COR-L47 (cell line): ENCODE measurements around the gene GAPVD1.
"Not testable (repeated sequence)": the region's sequence is repeated elsewhere in the genome, so short reads cannot be mapped to it uniquely, and the experiment has no call there.

Source experiments
- DNase-seq: peaks from one replicate; lab custom pipeline; 2025; lab: John Stamatoyannopoulos, UW

Gene GAPVD1

GRCh38 chr9:125246261-125246667, 15.4 kb upstream of the GAPVD1 start:
- no peak for DNase-seq

- DNase-seq = no peak
Observed at GRCh38 chr9:125254231-125254630, 7.4 kb upstream of the GAPVD1 start.

GRCh38 chr9:125255781-125256391, 5.7 kb upstream of the GAPVD1 start:
- peak; percentile 28 for DNase-seq

- DNase-seq = no peak
Observed at GRCh38 chr9:125258160-125258785, 3.4 kb upstream of the GAPVD1 start.

- no peak for DNase-seq
Observed at GRCh38 chr9:125258832-125259534, 2.6 kb upstream of the GAPVD1 start.

- DNase-seq = no peak
Observed at GRCh38 chr9:125260561-125260960, 1.1 kb upstream of the GAPVD1 start.

GRCh38 chr9:125262294-125262991, 817 bp downstream of the GAPVD1 start:
- no peak for DNase-seq

- not testable (repeated sequence) for DNase-seq
Observed at GRCh38 chr9:125264068-125264467, 2.4 kb downstream of the GAPVD1 start.

- no peak for DNase-seq
Observed at GRCh38 chr9:125268394-125269013, 6.9 kb downstream of the GAPVD1 start.

GRCh38 chr9:125269014-125269397, 7.4 kb downstream of the GAPVD1 start:
- DNase-seq = no peak

GRCh38 chr9:125271081-125271480, 9.5 kb downstream of the GAPVD1 start:
- no peak for DNase-seq

- no peak for DNase-seq
Observed at GRCh38 chr9:125272697-125273096, 11.1 kb downstream of the GAPVD1 start.

- DNase-seq = no peak
Observed at GRCh38 chr9:125276771-125277170, 15.1 kb downstream of the GAPVD1 start.

GRCh38 chr9:125277411-125277810, 15.8 kb downstream of the GAPVD1 start:
- DNase-seq = no peak

GRCh38 chr9:125280945-125281344, 19.3 kb downstream of the GAPVD1 start:
- DNase-seq = no peak

GRCh38 chr9:125284855-125285254, 23.2 kb downstream of the GAPVD1 start:
- no peak for DNase-seq

- not testable (repeated sequence) for DNase-seq
Observed at GRCh38 chr9:125286935-125287433, 25.4 kb downstream of the GAPVD1 start.

GRCh38 chr9:125293134-125293533, 31.5 kb downstream of the GAPVD1 start:
- no peak for DNase-seq

- DNase-seq = no peak
Observed at GRCh38 chr9:125295657-125296056, 34.0 kb downstream of the GAPVD1 start.

- DNase-seq = peak; percentile 86
Observed at GRCh38 chr9:125296843-125297372, 35.3 kb downstream of the GAPVD1 start.

- no peak for DNase-seq
Observed at GRCh38 chr9:125297917-125298316, 36.3 kb downstream of the GAPVD1 start.

GRCh38 chr9:125302241-125302640, 40.6 kb downstream of the GAPVD1 start:
- no peak for DNase-seq
